ENCODE results near the gene RPRD2. TPM values are rescaled to one million over a fixed set of nuclear protein-coding genes. Genes with fewer than 3 reads are reported as not detected.

The RPRD2 gene
- total and polyA plus RNA-seq, 2 of the 4 experiments (the other 2 are of a cell fraction) = 3.9 to 11.6 TPM

- ChIA-PET POLR2A (ENCODE audit: unreplicated experiment) (no interaction called here), CTCF (no interaction called here)
- H2BK15ac ChIP-seq (ENCODE audit: low read depth, low read length) = no peak overlapping the region
- ATAC-seq (ENCODE audit: low read depth) (no peak), DNase-seq (peak; percentile 23)
- no peaks in the 10 kb centered on the region for H3K4me1 ChIP-seq (ENCODE audit: control insufficient read depth, insufficient read depth, low read length)
- H4K20me1 ChIP-seq (ENCODE audit: insufficient read depth, low read length) = peaks cover 10% of the 10 kb centered on the region; the same call in 1 of the 2 replicates
- H3K4ac ChIP-seq (ENCODE audit: low read depth, low read length) = 0 out of 2 replicates have a peak overlapping the region, but pooled peaks have one; percentile 10
- dilution Hi-C loops (cut with HindIII; ENCODE audit: low sequenced_read_pairs, unreplicated experiment) (no loop called here), in situ Hi-C loops (cut with MboI; ENCODE audit: low sequenced_read_pairs) (no loop called here), intact Hi-C loops (cut with micrococcal nuclease) (loop anchor here (10.0 kb wide), 1 partner anchor 169 kb away; no protein-coding TSS in a partner anchor)
- no peak overlapping the region for H4K5ac ChIP-seq (ENCODE audit: low read depth, low read length)
- H3K4me3 ChIP-seq (ENCODE audit: insufficient read depth, low read depth, low read length) = peak overlapping the region; percentile 59
- no peak overlapping the region; the same call in 1 of the 2 replicates for H3K14ac ChIP-seq (replicated peaks; ENCODE audit: low read depth, low read length)
- TF ChIP-seq USF2 (IDR thresholded peaks at IDR 0.05; ENCODE audit: low read depth, low read length) (no peak), CTCF (conservative IDR thresholded peaks at IDR 0.05; ENCODE audit: low read depth, low read length) (no peak), RAD21 (IDR thresholded peaks at IDR 0.05; ENCODE audit: low read length) (no peak), RCOR1 (IDR thresholded peaks at IDR 0.05; ENCODE audit: insufficient replicate concordance, low read length) (no peak), BHLHE40 (IDR thresholded peaks at IDR 0.05; ENCODE audit: low read depth, low read length) (no peak), NFE2L2 (IDR thresholded peaks at IDR 0.05; ENCODE audit: low read depth, low read length) (no peak), FOS (IDR thresholded peaks at IDR 0.05; ENCODE audit: low read depth, low read length) (no peak), ELK1 (IDR thresholded peaks at IDR 0.05; ENCODE audit: borderline replicate concordance, low read depth, low read length) (no peak)
- H3K9me3 ChIP-seq (ENCODE audit: control insufficient read depth, insufficient read depth, low read length) = no peaks in the 10 kb centered on the region
- no peak overlapping the region for H2BK20ac ChIP-seq (ENCODE audit: low read depth, low read length)
- no peak overlapping the region for H2AK5ac ChIP-seq (ENCODE audit: low read depth, low read length)
- no peak overlapping the region for H4K8ac ChIP-seq (ENCODE audit: low read depth in 2 of 2, low read length in 2 of 2)
- H4K91ac ChIP-seq (ENCODE audit: insufficient read depth, low read depth, low read length) = no peak overlapping the region
- H3K36me3 ChIP-seq (ENCODE audit: control insufficient read depth, insufficient read depth, low read length) = no peaks in the 10 kb centered on the region
- BruUV-seq (replicated peaks) = no TSS peak
- peak overlapping the region; percentile 98; the same call in 1 of the 2 replicates for H3K27ac ChIP-seq (ENCODE audit: insufficient read depth, low read length)
- peak overlapping the region; percentile 97 for H3K4me2 ChIP-seq (ENCODE audit: low read depth, low read length)
- WGBS, 2 experiments (ENCODE audit: extremely low coverage in 2 of 2, insufficient read length in 1 of 2) = no CpG with 5 or more reads among the region's 3 CpGs
- H3K23ac ChIP-seq (ENCODE audit: low read depth, low read length) = peak overlapping the region; percentile 14
- peak overlapping the region; percentile 12; the same call in 1 of the 2 replicates for H3K56ac ChIP-seq (ENCODE audit: extremely low read depth, insufficient read depth, low read length)
- peaks cover 0 to 25% of the 10 kb centered on the region in 2 experiments; a peak in 3 of 4 replicates for H3K79me1 ChIP-seq (ENCODE audit: low read depth in 1 of 2, low read length in 2 of 2)
- no peak overlapping the region for H2AFZ ChIP-seq (replicated peaks; ENCODE audit: low read length, poor library complexity)
- H3K9me1 ChIP-seq (ENCODE audit: insufficient read depth, low read length) = 0 out of 2 replicates have a peak, but pooled peaks cover 7% of the 10 kb centered on the region
- no peak overlapping the region for H2BK120ac ChIP-seq (ENCODE audit: low read depth, low read length)
- no peak overlapping the region for H3K18ac ChIP-seq (ENCODE audit: low read depth, low read length)
- H3K27me3 ChIP-seq (ENCODE audit: control insufficient read depth, insufficient read depth, low read length) = no peaks in the 10 kb centered on the region
- peak overlapping the region; percentile 100 for H3K9ac ChIP-seq (ENCODE audit: low read depth, low read length)
- H2BK5ac ChIP-seq (ENCODE audit: low read depth, low read length, poor library complexity, severe bottlenecking) = peak overlapping the region; percentile 96
- H2AK9ac ChIP-seq (replicated peaks; ENCODE audit: low read depth, low read length, poor library complexity) = no peak overlapping the region
These were observed 2.0 kb downstream of the RPRD2 start for GRCh38 chr1:150365941-150366340.

Measured in IMR-90 (cell line).